BE2C (cell line): ENCODE data around the gene POLRMT.

Experiments used
- DNase-seq: peaks from one replicate; pipeline ENCODE4 v3.0.0-alpha.2; 2020
- H3K27me3 ChIP-seq: fragments of 250-450 bp; sonication (Bioruptor Pico); 2 replicates; pipeline ENCODE4 v1.5.1; 2020; ENCODE audit warnings: mild to moderate bottlenecking
- H3K36me3 ChIP-seq: fragments of 250-450 bp; sonication (Bioruptor Pico); 2 replicates; pipeline ENCODE4 v1.5.1; 2020; ENCODE audit warnings: mild to moderate bottlenecking
- H3K4me1 ChIP-seq: fragments of 250-450 bp; sonication (Bioruptor Pico); 2 replicates; pipeline ENCODE4 v1.5.1; 2020
- H3K4me3 ChIP-seq: 2 replicates; pipeline ENCODE4 v1.5.1; 2011; ENCODE audit warnings: low read depth, low read length
- H3K9me3 ChIP-seq: fragments of 250-450 bp; sonication (Bioruptor Pico); 2 replicates; pipeline ENCODE4 v1.5.1; 2020
- TF ChIP-seq, protein P1 (sequence below): IDR thresholded peaks from 2 replicates; pipeline ENCODE4 v1.5.1; 2012; ENCODE audit warnings: mild to moderate bottlenecking, low read depth, low read length

The POLRMT gene

DNA sequence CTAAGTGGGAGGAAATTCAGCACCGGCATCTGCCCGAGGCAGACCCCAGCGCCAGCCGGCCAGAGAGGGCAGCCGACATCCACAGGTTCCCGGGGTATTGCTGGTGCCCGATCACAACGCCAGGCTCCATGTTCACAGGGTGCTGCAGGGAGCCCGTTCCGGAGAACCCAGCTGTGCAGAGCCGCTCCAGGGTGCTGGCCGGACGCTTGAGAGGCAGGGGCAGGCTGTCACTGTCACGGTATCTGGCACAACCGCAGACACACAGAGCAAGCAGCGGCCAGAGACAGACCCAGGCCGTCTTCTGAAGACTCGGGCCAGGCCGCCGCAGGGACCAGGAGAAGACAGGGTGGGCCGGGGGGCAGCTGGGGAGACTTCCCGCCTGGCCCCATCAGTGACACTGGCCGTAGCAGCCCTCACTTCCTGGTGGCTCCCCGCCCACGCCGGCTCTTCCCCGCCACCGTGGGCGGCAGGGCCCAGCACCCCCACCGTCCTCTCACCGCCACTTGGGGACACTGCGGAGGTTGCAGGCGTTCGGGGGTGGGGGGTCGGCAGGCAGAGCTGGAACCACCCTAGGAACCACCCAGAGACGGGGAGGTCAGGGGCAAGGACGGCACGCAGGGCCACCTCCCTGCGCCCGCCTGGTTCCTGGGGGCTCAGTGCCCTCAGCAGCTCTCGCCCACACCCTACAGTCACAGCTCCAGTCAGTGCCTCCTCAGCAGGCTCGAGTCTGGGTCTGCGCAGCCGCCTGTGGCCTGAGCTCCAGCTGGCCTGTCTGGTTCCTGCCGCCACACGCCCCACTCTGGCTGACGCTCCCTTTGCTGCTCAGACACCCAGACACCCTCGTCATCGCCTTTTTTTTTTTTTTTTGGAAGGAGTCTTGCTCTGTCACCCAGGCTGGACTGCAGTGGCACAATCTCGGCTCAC, 25.8 kb upstream of the POLRMT start:
- H3K9me3 ChIP-seq: no peaks in the 10 kb centered on the region; the same call in 1 of the 2 replicates
- peaks cover 3% of the 10 kb centered on the region; the same call in 1 of the 2 replicates for H3K4me1 ChIP-seq
- no peaks in the 10 kb centered on the region; the same call in 1 of the 2 replicates for H3K27me3 ChIP-seq
- H3K36me3 ChIP-seq: peaks cover 40% of the 10 kb centered on the region
- H3K4me3 ChIP-seq: no peak overlapping the region
- DNase-seq: peak; percentile 72
- TF ChIP-seq, protein P1, sequence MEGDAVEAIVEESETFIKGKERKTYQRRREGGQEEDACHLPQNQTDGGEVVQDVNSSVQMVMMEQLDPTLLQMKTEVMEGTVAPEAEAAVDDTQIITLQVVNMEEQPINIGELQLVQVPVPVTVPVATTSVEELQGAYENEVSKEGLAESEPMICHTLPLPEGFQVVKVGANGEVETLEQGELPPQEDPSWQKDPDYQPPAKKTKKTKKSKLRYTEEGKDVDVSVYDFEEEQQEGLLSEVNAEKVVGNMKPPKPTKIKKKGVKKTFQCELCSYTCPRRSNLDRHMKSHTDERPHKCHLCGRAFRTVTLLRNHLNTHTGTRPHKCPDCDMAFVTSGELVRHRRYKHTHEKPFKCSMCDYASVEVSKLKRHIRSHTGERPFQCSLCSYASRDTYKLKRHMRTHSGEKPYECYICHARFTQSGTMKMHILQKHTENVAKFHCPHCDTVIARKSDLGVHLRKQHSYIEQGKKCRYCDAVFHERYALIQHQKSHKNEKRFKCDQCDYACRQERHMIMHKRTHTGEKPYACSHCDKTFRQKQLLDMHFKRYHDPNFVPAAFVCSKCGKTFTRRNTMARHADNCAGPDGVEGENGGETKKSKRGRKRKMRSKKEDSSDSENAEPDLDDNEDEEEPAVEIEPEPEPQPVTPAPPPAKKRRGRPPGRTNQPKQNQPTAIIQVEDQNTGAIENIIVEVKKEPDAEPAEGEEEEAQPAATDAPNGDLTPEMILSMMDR: no peak

DNA sequence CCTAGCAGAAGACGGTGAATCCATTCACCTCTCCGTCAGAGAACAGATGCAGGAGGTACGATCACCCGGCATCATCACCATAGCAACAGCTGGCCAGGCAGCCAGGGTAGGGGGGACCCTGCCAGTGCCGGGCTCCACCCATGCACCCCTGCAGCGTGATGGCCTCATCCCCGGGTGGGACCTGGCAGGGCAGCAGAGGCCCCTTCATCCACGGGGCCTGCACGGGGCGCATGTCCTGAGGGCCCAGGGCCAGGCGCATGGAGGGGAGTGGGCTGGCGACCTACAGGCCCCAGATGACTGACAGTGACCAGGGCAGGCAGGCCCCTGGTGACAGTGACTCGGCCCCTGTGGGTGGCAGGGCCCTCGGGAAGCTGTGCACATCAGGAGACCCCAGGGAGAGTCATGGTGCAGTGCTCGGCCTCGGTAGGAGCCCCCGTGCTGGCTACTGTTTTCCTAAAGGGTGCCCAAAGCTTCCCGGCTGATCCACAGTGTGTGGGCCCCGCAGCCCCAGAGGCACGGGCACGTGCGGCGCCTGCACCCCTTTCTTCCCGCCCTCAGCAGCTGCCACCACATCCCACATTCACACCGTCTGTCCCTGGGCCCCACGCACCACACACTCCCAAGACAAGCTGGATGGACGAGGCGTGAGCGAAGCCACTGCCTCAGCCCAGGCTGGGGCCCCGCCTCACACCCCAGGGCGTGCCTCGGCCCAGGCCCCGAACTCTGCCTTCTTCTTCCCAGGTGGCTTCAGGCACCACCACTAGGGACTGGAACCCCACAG, 24.9 kb upstream of the POLRMT start:
- TF ChIP-seq, protein P1: no peak
- Histone ChIP-seq H3K27me3 (no peaks in the 10 kb centered on the region; the same call in 1 of the 2 replicates), H3K36me3 (peaks cover 49% of the 10 kb centered on the region), H3K4me3 (no peak overlapping the region), H3K9me3 (no peaks in the 10 kb centered on the region), H3K4me1 (no peaks in the 10 kb centered on the region)
- no peak for DNase-seq

DNA sequence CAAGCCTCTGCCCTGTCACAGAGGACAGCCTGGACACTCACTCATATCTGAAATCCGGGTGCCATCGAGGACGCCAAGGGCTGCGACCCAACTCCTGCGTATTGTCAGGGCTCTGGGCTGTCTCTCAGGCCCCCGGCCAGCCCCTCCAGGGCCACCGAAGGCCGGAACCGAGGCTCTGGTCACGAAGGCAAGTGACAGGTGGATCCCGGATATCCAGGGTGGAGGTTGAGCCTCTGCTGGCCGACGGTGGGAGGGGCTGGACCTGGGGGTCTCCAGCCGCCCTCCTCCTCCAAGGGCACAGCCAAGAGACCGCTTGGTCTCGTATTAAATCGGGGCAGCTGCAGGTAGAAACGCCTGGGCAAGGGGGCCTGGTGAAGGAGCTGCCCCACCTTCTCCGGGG, 24.3 kb upstream of the POLRMT start:
- Histone ChIP-seq H3K4me1 (no peaks in the 10 kb centered on the region), H3K36me3 (peaks cover 53% of the 10 kb centered on the region), H3K4me3 (no peak overlapping the region), H3K27me3 (no peaks in the 10 kb centered on the region; the same call in 1 of the 2 replicates), H3K9me3 (no peaks in the 10 kb centered on the region)
- no peak for DNase-seq
- TF ChIP-seq, protein P1: no peak

GRCh38 chr19:656751-657559, 23.6 kb upstream of the POLRMT start:
- no peak for DNase-seq
- H3K27me3 ChIP-seq: no peaks in the 10 kb centered on the region
- H3K36me3 ChIP-seq: peaks cover 53% of the 10 kb centered on the region
- no peaks in the 10 kb centered on the region for H3K4me1 ChIP-seq
- no peaks in the 10 kb centered on the region for H3K9me3 ChIP-seq
- no peak overlapping the region for H3K4me3 ChIP-seq
- TF ChIP-seq, protein P1: no peak

GRCh38 chr19:655691-656090, 22.4 kb upstream of the POLRMT start:
- Histone ChIP-seq H3K9me3 (no peaks in the 10 kb centered on the region), H3K4me1 (no peaks in the 10 kb centered on the region), H3K36me3 (peaks cover 64% of the 10 kb centered on the region)

More at GRCh38 chr19:655691-656090, 22.4 kb upstream of the POLRMT start:
- Histone ChIP-seq H3K27me3 (no peaks in the 10 kb centered on the region), H3K4me3 (no peak overlapping the region)
- no peak for DNase-seq
- TF ChIP-seq, protein P1: no peak
